ENCODE results near the gene GALNT18. TPM values are rescaled to one million over a fixed set of nuclear protein-coding genes. Genes with fewer than 3 reads are reported as not detected.

GALNT18 gene
- polyA plus RNA-seq, 1 donor from 2014 or later, result 7.6 TPM

GRCh38 chr11:11552529-11553087, 69.2 kb downstream of the GALNT18 start:
- TF ChIP-seq MXI1 (conservative IDR thresholded peaks at IDR 0.05; ENCODE audit: poor library complexity, severe bottlenecking), result no peak
- no peak for TF ChIP-seq CTCF (IDR thresholded peaks at IDR 0.05; ENCODE audit: poor library complexity, severe bottlenecking)
- no peak for TF ChIP-seq REST (IDR thresholded peaks at IDR 0.05; ENCODE audit: borderline replicate concordance)
- TF ChIP-seq TAF1 (IDR thresholded peaks at IDR 0.05; ENCODE audit: low read depth), result no peak
- no peak for TF ChIP-seq EZH2 (IDR thresholded peaks at IDR 0.05; ENCODE audit: borderline replicate concordance, insufficient read depth, low read length, poor library complexity, severe bottlenecking)
- no peak for TF ChIP-seq SMC3 (conservative IDR thresholded peaks at IDR 0.05; ENCODE audit: poor library complexity)
- no peak for TF ChIP-seq RAD21 (conservative IDR thresholded peaks at IDR 0.05)
- TF ChIP-seq EP300 (conservative IDR thresholded peaks at IDR 0.05; ENCODE audit: poor library complexity, severe bottlenecking), result no peak
- no peak for TF ChIP-seq POLR2AphosphoS5 (IDR thresholded peaks at IDR 0.05)
- H4K20me1 ChIP-seq (ENCODE audit: insufficient read depth), result no peaks in the 10 kb centered on the region
- H3K9me2 ChIP-seq (ENCODE audit: insufficient read depth, low read length), result no peaks in the 10 kb centered on the region
- no peak overlapping the region for H3K4me2 ChIP-seq (ENCODE audit: low read length)
- H3K9ac ChIP-seq (ENCODE audit: low read length), result no peak overlapping the region
- no peak overlapping the region for H3K27ac ChIP-seq (ENCODE audit: low read length)
- no peaks in the 10 kb centered on the region for H3F3A ChIP-seq (ENCODE audit: insufficient read depth, low read length, poor library complexity, severe bottlenecking)
- H3K9me3 ChIP-seq (ENCODE audit: low read length), result no peaks in the 10 kb centered on the region
- H3K36me3 ChIP-seq (ENCODE audit: insufficient read depth, low read length), result no peaks in the 10 kb centered on the region
- H3K27me3 ChIP-seq (ENCODE audit: insufficient read depth, low read depth, low read length), result no peaks in the 10 kb centered on the region
- H3K79me2 ChIP-seq (replicated peaks; ENCODE audit: insufficient read depth, low read length), result no peaks in the 10 kb centered on the region
- H3K4me3 ChIP-seq (ENCODE audit: low read length), result no peak overlapping the region
- no peak overlapping the region for H2AFZ ChIP-seq (ENCODE audit: low read depth, low read length)

GRCh38 chr11:11550534-11550933, 71.3 kb downstream of the GALNT18 start:
- Histone ChIP-seq H3K9ac (ENCODE audit: low read length) (no peak overlapping the region), H3K4me2 (ENCODE audit: low read length) (no peak overlapping the region), H3K9me2 (ENCODE audit: insufficient read depth, low read length) (no peaks in the 10 kb centered on the region), H2AFZ (ENCODE audit: low read depth, low read length) (no peak overlapping the region), H3K27ac (ENCODE audit: low read length) (no peak overlapping the region), H4K20me1 (ENCODE audit: insufficient read depth) (no peaks in the 10 kb centered on the region), H3K4me3 (ENCODE audit: low read length) (no peak overlapping the region), H3K9me3 (ENCODE audit: low read length) (no peaks in the 10 kb centered on the region), H3K36me3 (ENCODE audit: insufficient read depth, low read length) (no peaks in the 10 kb centered on the region), H3K79me2 (replicated peaks; ENCODE audit: insufficient read depth, low read length) (no peaks in the 10 kb centered on the region), H3K27me3 (ENCODE audit: insufficient read depth, low read depth, low read length) (no peaks in the 10 kb centered on the region), H3F3A (ENCODE audit: insufficient read depth, low read length, poor library complexity, severe bottlenecking) (no peaks in the 10 kb centered on the region)
- TF ChIP-seq MXI1 (conservative IDR thresholded peaks at IDR 0.05; ENCODE audit: poor library complexity, severe bottlenecking) (no peak), SMC3 (conservative IDR thresholded peaks at IDR 0.05; ENCODE audit: poor library complexity) (no peak), REST (IDR thresholded peaks at IDR 0.05; ENCODE audit: borderline replicate concordance) (no peak), CTCF (IDR thresholded peaks at IDR 0.05; ENCODE audit: poor library complexity, severe bottlenecking) (no peak), EP300 (conservative IDR thresholded peaks at IDR 0.05; ENCODE audit: poor library complexity, severe bottlenecking) (no peak), TAF1 (IDR thresholded peaks at IDR 0.05; ENCODE audit: low read depth) (no peak), EZH2 (IDR thresholded peaks at IDR 0.05; ENCODE audit: borderline replicate concordance, insufficient read depth, low read length, poor library complexity, severe bottlenecking) (no peak), RAD21 (conservative IDR thresholded peaks at IDR 0.05) (no peak), POLR2AphosphoS5 (IDR thresholded peaks at IDR 0.05) (no peak)

Data from neural cell (in vitro differentiated cells).